Measurements from ENCODE around the gene ANKRD1. TPM values are rescaled to one million over a fixed set of nuclear protein-coding genes. Genes with fewer than 3 reads are reported as not detected.

Gene ANKRD1
- total RNA-seq, 6 experiments from 2014 or later, result 0.34 to 5.0 (median 4.7) TPM; not detected in 1

DNA sequence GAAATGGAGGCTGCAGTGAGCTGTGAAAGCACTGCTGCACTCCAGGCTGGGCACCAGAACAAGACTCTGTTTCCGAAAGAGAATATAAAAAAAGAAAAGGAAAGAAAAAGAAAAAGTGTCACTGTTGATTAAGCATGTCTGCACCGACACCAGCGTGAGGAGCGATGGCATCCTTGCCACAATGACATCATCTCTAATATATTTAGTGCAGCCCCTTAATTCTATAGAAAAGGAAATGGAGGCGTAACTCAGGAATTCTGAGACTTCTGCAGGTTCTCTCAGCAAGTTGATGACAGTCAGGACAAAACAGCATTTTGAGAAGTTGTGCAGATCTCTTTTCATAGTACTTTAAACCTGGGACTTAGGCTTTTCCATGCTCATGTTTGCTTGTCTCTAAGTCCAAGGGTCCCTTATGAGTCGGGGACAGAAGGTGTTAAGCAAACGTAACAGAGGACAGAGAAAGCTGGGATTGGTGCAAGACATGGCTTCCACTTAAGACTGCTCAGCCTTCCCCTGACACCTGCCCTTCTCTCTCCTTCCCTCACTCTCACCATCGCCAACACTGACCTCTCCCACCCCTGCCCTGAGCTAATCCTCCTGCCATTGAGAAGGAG, 16.9 kb upstream of the ANKRD1 start:
- Histone ChIP-seq H3K4me3 (no peak overlapping the region), H3K36me3 (no peaks in the 10 kb centered on the region), H3K9me3 (no peaks in the 10 kb centered on the region), H3K4me1 (no peaks in the 10 kb centered on the region), H3K27ac (no peak overlapping the region), H3K27me3 (no peaks in the 10 kb centered on the region)
- WGBS (ENCODE audit: insufficient coverage, low coverage, low lambda C conversion rate, missing lambda C conversion rate), result 73% methylated on average over 8 of the region's 8 CpGs
- intact Hi-C loops (cut with DNase I), result no loop called here
- DNase-seq, result no peak
- ATAC-seq, result no peak
- TF ChIP-seq, protein P1, sequence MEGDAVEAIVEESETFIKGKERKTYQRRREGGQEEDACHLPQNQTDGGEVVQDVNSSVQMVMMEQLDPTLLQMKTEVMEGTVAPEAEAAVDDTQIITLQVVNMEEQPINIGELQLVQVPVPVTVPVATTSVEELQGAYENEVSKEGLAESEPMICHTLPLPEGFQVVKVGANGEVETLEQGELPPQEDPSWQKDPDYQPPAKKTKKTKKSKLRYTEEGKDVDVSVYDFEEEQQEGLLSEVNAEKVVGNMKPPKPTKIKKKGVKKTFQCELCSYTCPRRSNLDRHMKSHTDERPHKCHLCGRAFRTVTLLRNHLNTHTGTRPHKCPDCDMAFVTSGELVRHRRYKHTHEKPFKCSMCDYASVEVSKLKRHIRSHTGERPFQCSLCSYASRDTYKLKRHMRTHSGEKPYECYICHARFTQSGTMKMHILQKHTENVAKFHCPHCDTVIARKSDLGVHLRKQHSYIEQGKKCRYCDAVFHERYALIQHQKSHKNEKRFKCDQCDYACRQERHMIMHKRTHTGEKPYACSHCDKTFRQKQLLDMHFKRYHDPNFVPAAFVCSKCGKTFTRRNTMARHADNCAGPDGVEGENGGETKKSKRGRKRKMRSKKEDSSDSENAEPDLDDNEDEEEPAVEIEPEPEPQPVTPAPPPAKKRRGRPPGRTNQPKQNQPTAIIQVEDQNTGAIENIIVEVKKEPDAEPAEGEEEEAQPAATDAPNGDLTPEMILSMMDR (IDR thresholded peaks at IDR 0.05), result no peak
- no peak for TF ChIP-seq POLR2A (IDR thresholded peaks at IDR 0.05)

DNA sequence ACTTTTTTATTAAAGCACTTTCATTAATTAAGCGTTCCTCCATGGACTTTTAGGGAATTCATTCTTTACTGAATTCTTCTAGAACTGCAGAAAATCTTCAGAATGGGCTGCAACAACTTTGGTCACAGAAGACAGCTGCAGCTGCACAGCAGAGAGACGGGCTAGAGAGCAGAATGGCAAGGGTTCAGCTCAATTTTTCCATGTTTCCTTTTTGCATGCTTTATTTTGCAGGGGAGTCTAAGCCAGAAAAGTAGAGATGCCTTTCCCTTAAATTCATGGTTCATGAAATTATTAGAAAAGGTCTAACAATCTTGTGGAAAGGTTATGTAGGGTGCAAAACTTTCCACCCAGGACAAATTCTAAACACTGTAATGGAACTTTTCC, 15.4 kb upstream of the ANKRD1 start:
- ATAC-seq, result no peak
- Histone ChIP-seq H3K27me3 (no peaks in the 10 kb centered on the region), H3K36me3 (no peaks in the 10 kb centered on the region), H3K4me1 (no peaks in the 10 kb centered on the region), H3K27ac (no peak overlapping the region), H3K4me3 (no peak overlapping the region), H3K9me3 (no peaks in the 10 kb centered on the region)
- no peak for TF ChIP-seq POLR2A (IDR thresholded peaks at IDR 0.05)
- TF ChIP-seq, protein P1 (IDR thresholded peaks at IDR 0.05), result no peak
- 67% methylated on average over 2 of the region's 2 CpGs for WGBS (ENCODE audit: insufficient coverage, low coverage, low lambda C conversion rate, missing lambda C conversion rate)
- intact Hi-C loops (cut with DNase I), result no loop called here
- no peak for DNase-seq

- no peak for DNase-seq
- no peak for ATAC-seq
- Histone ChIP-seq H3K27ac (no peak overlapping the region), H3K27me3 (no peaks in the 10 kb centered on the region), H3K4me3 (no peak overlapping the region), H3K9me3 (no peaks in the 10 kb centered on the region), H3K4me1 (no peaks in the 10 kb centered on the region), H3K36me3 (no peaks in the 10 kb centered on the region)
- intact Hi-C loops (cut with DNase I), result no loop called here
- TF ChIP-seq, protein P1 (IDR thresholded peaks at IDR 0.05), result no peak
- TF ChIP-seq POLR2A (IDR thresholded peaks at IDR 0.05), result no peak
- WGBS (ENCODE audit: insufficient coverage, low coverage, low lambda C conversion rate, missing lambda C conversion rate), result 58% methylated on average over 4 of the region's 5 CpGs
Measured at GRCh38 chr10:90935581-90936275, 14.8 kb upstream of the ANKRD1 start.

DNA sequence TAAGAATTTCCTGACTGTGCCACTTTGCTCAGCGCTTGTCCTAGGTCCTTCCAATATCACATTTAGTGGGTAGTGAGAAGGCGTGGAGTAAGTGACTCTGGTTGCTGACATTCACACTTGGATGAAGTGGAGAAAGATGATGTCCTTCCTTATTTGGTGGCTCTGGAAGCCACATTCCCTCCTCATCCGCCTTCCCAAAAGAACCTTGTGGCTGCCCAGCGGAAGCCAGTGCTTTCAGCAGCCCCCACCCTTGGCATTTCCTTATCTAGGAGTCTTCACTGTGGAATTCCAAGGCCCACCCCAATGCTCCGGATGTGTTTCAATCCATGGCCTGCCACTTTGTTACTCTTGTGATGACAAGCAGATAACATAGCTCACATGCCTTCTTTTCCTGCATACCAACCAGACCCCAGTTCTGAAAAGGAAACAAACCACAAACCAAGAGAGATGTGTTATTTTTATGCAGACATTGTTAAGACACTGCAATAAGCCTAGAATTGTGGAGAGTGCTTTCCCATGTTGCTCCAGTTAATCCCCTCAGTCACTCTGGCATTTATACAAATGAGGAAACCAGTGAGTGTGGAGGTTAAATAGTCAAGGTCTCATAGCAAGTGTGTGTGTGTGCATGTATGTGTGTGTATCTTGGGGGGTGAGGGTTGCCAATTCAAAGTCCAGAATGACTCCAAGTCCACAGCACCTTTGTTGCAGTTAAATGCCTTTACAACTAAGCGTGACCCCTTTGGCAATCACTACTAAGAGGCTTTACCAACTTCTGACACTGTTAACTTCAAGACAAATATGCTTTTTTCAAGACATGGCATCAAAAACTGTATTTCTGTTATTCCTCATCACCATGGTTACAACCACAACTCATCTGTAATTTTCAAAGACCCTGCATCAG, 10.3 kb upstream of the ANKRD1 start:
- Histone ChIP-seq H3K9me3 (no peaks in the 10 kb centered on the region), H3K4me1 (no peaks in the 10 kb centered on the region), H3K27ac (no peak overlapping the region), H3K27me3 (no peaks in the 10 kb centered on the region), H3K4me3 (no peak overlapping the region), H3K36me3 (no peaks in the 10 kb centered on the region)
- no peak for TF ChIP-seq POLR2A (IDR thresholded peaks at IDR 0.05)
- TF ChIP-seq, protein P1 (IDR thresholded peaks at IDR 0.05), result no peak
- ATAC-seq (peak; percentile 26 to 53 (median 46)), DNase-seq (no peak)
- 35% methylated on average over 5 of the region's 6 CpGs for WGBS (ENCODE audit: insufficient coverage, low coverage, low lambda C conversion rate, missing lambda C conversion rate)
- intact Hi-C loops (cut with DNase I), result no loop called here
